Stomach (tissue), 4 donors: ENCODE results near the gene PDCD2L.

ENCODE experiments used
- POLR2A ChIP-seq, 4 donors: fragments of 450-650 bp; IDR thresholded peaks; one replicate each; pipeline ENCODE4 v1.6.1; 2016; ENCODE audit warnings: antibody characterized with exemption in 4 of 4, control low read depth in 2 of 4, mild to moderate bottlenecking in 1 of 4, moderate library complexity in 1 of 4
- TF ChIP-seq, protein P1 (sequence below), 7 experiments: fragments of 450-650 bp in 4 of 7; fragments of 200-600 bp in 3 of 7; sonication (generic) in 3 of 7; IDR thresholded peaks; one replicate each; pipeline ENCODE4 v1.5.1; 2016 to 2019; ENCODE audit warnings: antibody characterized with exemption in 7 of 7, control low read depth in 2 of 7, mild to moderate bottlenecking in 1 of 7

DNA sequence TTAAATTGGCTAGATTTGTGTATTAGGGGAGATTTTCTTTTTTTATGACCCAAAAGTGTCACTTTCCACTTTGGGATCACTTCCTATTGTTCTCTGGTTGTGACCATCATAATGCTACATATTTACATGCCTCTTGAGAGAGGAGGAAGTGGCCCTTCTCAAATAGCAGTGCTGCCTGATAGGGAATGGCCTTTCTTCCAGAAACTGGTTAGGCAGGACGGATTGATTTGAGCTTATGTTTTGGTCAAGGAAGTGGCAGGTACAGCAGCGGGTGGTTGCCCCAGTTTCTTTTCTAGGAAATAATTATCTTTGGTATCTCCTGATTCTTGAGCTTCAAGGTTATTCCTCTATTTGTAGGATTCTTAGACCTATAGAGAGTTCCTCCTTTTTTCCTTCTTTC, 55.4 kb downstream of the PDCD2L start:
- TF ChIP-seq, protein P1, sequence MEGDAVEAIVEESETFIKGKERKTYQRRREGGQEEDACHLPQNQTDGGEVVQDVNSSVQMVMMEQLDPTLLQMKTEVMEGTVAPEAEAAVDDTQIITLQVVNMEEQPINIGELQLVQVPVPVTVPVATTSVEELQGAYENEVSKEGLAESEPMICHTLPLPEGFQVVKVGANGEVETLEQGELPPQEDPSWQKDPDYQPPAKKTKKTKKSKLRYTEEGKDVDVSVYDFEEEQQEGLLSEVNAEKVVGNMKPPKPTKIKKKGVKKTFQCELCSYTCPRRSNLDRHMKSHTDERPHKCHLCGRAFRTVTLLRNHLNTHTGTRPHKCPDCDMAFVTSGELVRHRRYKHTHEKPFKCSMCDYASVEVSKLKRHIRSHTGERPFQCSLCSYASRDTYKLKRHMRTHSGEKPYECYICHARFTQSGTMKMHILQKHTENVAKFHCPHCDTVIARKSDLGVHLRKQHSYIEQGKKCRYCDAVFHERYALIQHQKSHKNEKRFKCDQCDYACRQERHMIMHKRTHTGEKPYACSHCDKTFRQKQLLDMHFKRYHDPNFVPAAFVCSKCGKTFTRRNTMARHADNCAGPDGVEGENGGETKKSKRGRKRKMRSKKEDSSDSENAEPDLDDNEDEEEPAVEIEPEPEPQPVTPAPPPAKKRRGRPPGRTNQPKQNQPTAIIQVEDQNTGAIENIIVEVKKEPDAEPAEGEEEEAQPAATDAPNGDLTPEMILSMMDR (IDR thresholded peaks at IDR 0.05), result no peak
- no peak for TF ChIP-seq POLR2A (IDR thresholded peaks at IDR 0.05)
